Anterior cingulate cortex (tissue), 58 donors: ENCODE measurements around the gene SFTA2.

Experiments used
- DNase-seq, 58 donors: peaks; one replicate each; lab custom pipeline; 2025; lab: John Stamatoyannopoulos, UW

SFTA2 gene

GRCh38 chr6:30882204-30882758 is 49.7 kb downstream of the SFTA2 start:
- DNase-seq = peak in 6 of 58 donors; percentile 9 to 48 (median 32)

DNA sequence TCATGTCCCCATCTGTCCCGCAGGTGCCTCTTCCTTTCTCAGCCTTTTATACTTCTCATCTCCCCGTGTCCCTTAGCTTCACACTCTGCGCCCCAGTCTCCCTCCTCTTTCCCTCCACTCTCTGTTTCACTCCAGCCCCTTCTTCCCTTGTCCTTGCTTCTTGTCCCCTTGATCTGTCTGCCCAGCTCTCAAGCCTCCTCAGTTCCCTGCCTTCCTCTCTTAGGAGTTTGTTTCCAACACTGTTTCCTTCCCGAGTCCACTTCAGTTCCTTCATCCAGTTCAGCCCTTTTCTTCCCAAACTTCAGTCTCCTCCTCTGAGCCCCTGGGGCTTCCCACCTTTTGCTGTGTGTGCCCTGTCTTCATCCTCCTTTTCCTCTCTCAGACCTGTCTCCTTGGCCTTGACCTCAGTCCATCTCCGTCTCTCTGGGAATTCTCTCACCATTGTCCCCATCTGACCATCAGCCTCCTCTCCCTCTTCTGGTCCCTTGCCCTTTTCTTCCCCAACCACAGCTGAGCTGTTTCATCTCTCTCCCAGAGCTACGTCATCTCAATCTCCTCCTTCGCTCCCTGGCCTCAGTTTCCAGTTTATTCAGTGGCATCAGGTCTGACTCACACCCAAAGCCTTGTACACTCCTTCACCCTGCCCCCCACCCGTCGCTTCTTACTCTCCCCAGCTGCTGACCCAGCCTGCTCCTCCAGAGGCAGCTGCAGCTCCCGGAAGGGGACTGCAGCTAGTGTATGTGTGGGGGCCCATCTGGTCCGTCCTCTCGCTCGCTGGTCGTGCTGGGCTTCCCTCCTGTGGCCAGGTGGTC is 50.4 kb downstream of the SFTA2 start:
- DNase-seq = peak in 26 of 58 donors; percentile 8 to 60 (median 22)
